GM12878 (cell line): ENCODE data around the gene TUT4. TPM values are rescaled to one million over a fixed set of nuclear protein-coding genes. Genes with fewer than 3 reads are reported as not detected.

Experiments used
- ATAC-seq: fragments of 200-7000 bp; cut with Tn5 transposase; 3 replicates; pipeline ENCODE4 v1.9.1; 2020; ENCODE audit warnings: mild to moderate bottlenecking, moderate library complexity
- BruUV-seq: library from RNA; stranded (reverse); fragments of 400-500 nt; replicated peaks from 2 replicates; lab custom pipeline; 2021; lab: Mats Ljungman, UMichigan
- CTCF ChIA-PET: fragments of 300-600 bp; sonication (Branson Sonifier 250); formaldehyde crosslinking; extraction: SDS; loops from one replicate; lab custom pipeline; 2021; ENCODE audit warnings: inconsistent platforms; lab: Yijun Ruan, JAX
- POLR2A ChIA-PET: fragments of 350-600 bp; formaldehyde crosslinking; extraction: SDS; loops from one replicate; lab custom pipeline; 2021; ENCODE audit warnings: inconsistent platforms; lab: Charles Lee
- RAD21 ChIA-PET: fragments of 300-600 bp; sonication (Branson Sonifier 250); formaldehyde crosslinking; loops from one replicate; lab custom pipeline; 2023; ENCODE audit warnings: antibody characterized with exemption; ENCODE audit not compliant: unreplicated experiment; lab: Charles Lee
- SMC1A ChIA-PET: fragments of 300-600 bp; sonication (Branson Sonifier 250); formaldehyde crosslinking; loops from one replicate; lab custom pipeline; 2023; ENCODE audit not compliant: unreplicated experiment, uncharacterized antibody; lab: Charles Lee
- DNase-seq: peaks from one replicate; pipeline ENCODE4 v3.0.0-alpha.2; 2011; ENCODE audit warnings: low read depth, low spot score
- FAIRE-seq: peaks from 3 replicates; lab custom pipeline; 2011; peaks lifted over from hg19 to GRCh38; lab: Jason Lieb, UNC
- H2AFZ ChIP-seq: 2 replicates; pipeline ENCODE4 v1.6.0; 2011; ENCODE audit warnings: low read depth, low read length, control low read depth; ENCODE audit not compliant: control insufficient read depth
- H3K27ac ChIP-seq: 2 replicates; pipeline ENCODE4 v1.5.1; 2011; ENCODE audit warnings: control low read depth; ENCODE audit not compliant: control insufficient read depth, insufficient read depth
- H3K27me3 ChIP-seq, 2 experiments: replicated peaks in 1 of 2; 2 replicates each; pipeline versions ENCODE4 v1.6.0 to v1.6.1; 2011; ENCODE audit warnings: low read length in 1 of 2; ENCODE audit not compliant: control insufficient read depth in 2 of 2, insufficient read depth in 2 of 2
- H3K36me3 ChIP-seq, 2 experiments: 2 replicates each; pipeline ENCODE4 v1.5.1; 2011; ENCODE audit warnings: low read length in 1 of 2; ENCODE audit not compliant: control insufficient read depth in 2 of 2, insufficient read depth in 2 of 2
- H3K4me1 ChIP-seq: 2 replicates; pipeline ENCODE4 v1.6.1; 2011; ENCODE audit warnings: mild to moderate bottlenecking, low read length, moderate library complexity, mixed read lengths; ENCODE audit not compliant: control insufficient read depth, insufficient read depth
- H3K4me2 ChIP-seq: 2 replicates; pipeline ENCODE4 v1.6.0; 2011; ENCODE audit warnings: control low read depth; ENCODE audit not compliant: control insufficient read depth, insufficient read depth
- H3K4me3 ChIP-seq: fragments of 200-600 bp; sonication (generic); 2 replicates; pipeline ENCODE4 v1.5.1; 2016
- H3K79me2 ChIP-seq: 2 replicates; pipeline ENCODE4 v1.6.0; 2011; ENCODE audit warnings: low read length; ENCODE audit not compliant: control insufficient read depth, insufficient read depth
- H3K9ac ChIP-seq: 2 replicates; pipeline ENCODE4 v1.8.0; 2011; ENCODE audit warnings: low read length, control low read depth, mixed read lengths; ENCODE audit not compliant: control insufficient read depth, insufficient read depth
- H3K9me3 ChIP-seq: replicated peaks from 3 replicates; pipeline ENCODE4 v1.5.1; 2011; ENCODE audit warnings: mild to moderate bottlenecking, low read length; ENCODE audit not compliant: control insufficient read depth, insufficient read depth
- H4K20me1 ChIP-seq: 2 replicates; pipeline ENCODE4 v1.6.0; 2011; ENCODE audit not compliant: control insufficient read depth, insufficient read depth
- EP300 ChIP-seq, 2 experiments: fragments of 150-350 bp in 1 of 2; IDR thresholded peaks; 2 replicates each; pipeline ENCODE4 v1.6.1; 2011 to 2012; ENCODE audit warnings: low read depth in 2 of 2, low read length in 2 of 2, borderline replicate concordance in 1 of 2, improper control_type of control experiment in 1 of 2, inconsistent platforms in 1 of 2; ENCODE audit not compliant: control insufficient read depth in 1 of 2
- HDAC6 ChIP-seq: fragments of 200-600 bp; sonication (generic); IDR thresholded peaks from one replicate; pipeline ENCODE4 v1.8.0; 2017; ENCODE audit warnings: antibody characterized with exemption; ENCODE audit not compliant: unreplicated experiment
- MYB ChIP-seq: fragments of 150-350 bp; IDR thresholded peaks from 2 replicates; pipeline ENCODE4 v1.6.1; 2014; ENCODE audit warnings: mild to moderate bottlenecking, low read depth, low read length, borderline replicate concordance
- RAD51 ChIP-seq: fragments of 450-650 bp; IDR thresholded peaks from 2 replicates; pipeline ENCODE4 v1.6.1; 2016; ENCODE audit warnings: moderate library complexity, mild to moderate bottlenecking, inconsistent platforms
- RB1 ChIP-seq: fragments of 450-650 bp; formaldehyde crosslinking; IDR thresholded peaks from 2 replicates; pipeline ENCODE4 v1.6.1; 2017; ENCODE audit warnings: mild to moderate bottlenecking, borderline replicate concordance
- SIN3A ChIP-seq: IDR thresholded peaks from 2 replicates; pipeline ENCODE4 v1.6.1; 2012; ENCODE audit warnings: low read depth, low read length, improper control_type of control experiment
- SMC3 ChIP-seq: IDR thresholded peaks from 2 replicates; pipeline ENCODE4 v1.6.1; 2011; ENCODE audit warnings: low read length, improper control_type of control experiment, borderline replicate concordance
- ZBTB40 ChIP-seq: fragments of 450-650 bp; IDR thresholded peaks from 2 replicates; pipeline ENCODE4 v1.6.1; 2016; ENCODE audit warnings: mild to moderate bottlenecking, moderate library complexity, borderline replicate concordance
- WGBS: methylation state at CpG from one replicate; pipeline ENCODE4 v1.1.6; 2016; ENCODE audit warnings: low lambda C conversion rate; ENCODE audit not compliant: insufficient replicate concordance, insufficient coverage; ENCODE audit errors: missing lambda C conversion rate; 5-methylcytosine and 5-hydroxymethylcytosine counted together
- in situ Hi-C: fragments of 300-500 bp; cut with MboI; formaldehyde crosslinking; loops from 9 replicates; pipeline ENCODE4 v1.14.3; 2018; ENCODE audit warnings: mixed read lengths
- intact Hi-C: fragments of 100-400 bp; cut with micrococcal nuclease; formaldehyde crosslinking; loops from one replicate; pipeline ENCODE4 v1.14.2; 2022; ENCODE audit not compliant: unreplicated experiment
- polyA plus RNA-seq, 11 experiments: library from polyadenylated mRNA; depleted of rRNA in 4 of 11; unstranded in 6 of 11; stranded (reverse) in 5 of 11; fragments of >200 nt; fragmentation: Nextera tagmentation in 4 of 11; fragmentation: Illumina TruSeq in 1 of 11; extraction: Ambion mirVana in 4 of 11; extraction: Trizol in 1 of 11; gene quantifications; 1 replicate in 1 of 11; 2 replicates in 10 of 11; pipeline versions ENCODE4 v1.2.1 to v1.2.3, GENCODE V29; 2011 to 2016; ENCODE audit warnings: inconsistent platforms in 2 of 11, missing spikeins in 2 of 11, low read depth in 1 of 11
- total RNA-seq, 4 experiments: library from RNA; depleted of rRNA in 3 of 4; stranded (reverse); fragments of >200 nt in 3 of 4; fragmentation: Illumina TruSeq in 1 of 4; extraction: Trizol in 1 of 4; gene quantifications; 2 replicates each; pipeline versions ENCODE4 v1.2.1 to v1.2.3, GENCODE V29; 2013 to 2021

Gene TUT4
- total and polyA plus RNA-seq, 10 of the 15 experiments (the other 5 are each of a cell fraction or from before 2014, with no cell fraction given): 9.4 to 40.7 (median 27.6) TPM

- TF ChIP-seq RB1: no peak
- H3K4me3 ChIP-seq: no peak overlapping the region
- H2AFZ ChIP-seq: no peak overlapping the region
- H3K27me3 ChIP-seq: no peaks in the 10 kb centered on the region
- no peaks in the 10 kb centered on the region for H3K4me1 ChIP-seq
- ChIA-PET RAD21 (no interaction called here), POLR2A (no interaction called here), CTCF (interaction anchor here (1.1 to 1.4 kb wide), 3 partner anchors 9 to 260 kb away, joined by 3 read pairs; no protein-coding TSS in a partner anchor), SMC1A (interaction anchor here (1.0 kb wide), 1 partner anchor 12 kb away, joined by 3 read pairs; no protein-coding TSS in a partner anchor)
- H3K36me3 ChIP-seq: peaks cover 4 to 7% of the 10 kb centered on the region in 2 experiments; a peak in 3 of 4 replicates
- 35% methylated on average over 3 of the region's 3 CpGs for WGBS
- intact Hi-C loops (no loop called here), in situ Hi-C loops (no loop called here)
- H4K20me1 ChIP-seq: no peaks in the 10 kb centered on the region
- no peak overlapping the region for H3K4me2 ChIP-seq
- no peak overlapping the region for H3K27ac ChIP-seq
- DNase-seq (no peak), FAIRE-seq (no peak), ATAC-seq (no peak)
- H3K9ac ChIP-seq: no peak overlapping the region
- no peaks in the 10 kb centered on the region for H3K9me3 ChIP-seq
- no TSS peak for BruUV-seq
- H3K79me2 ChIP-seq: no peaks in the 10 kb centered on the region
These were observed 126.5 kb downstream of the TUT4 start for GRCh38 chr1:52426371-52426770.

- Histone ChIP-seq H3K4me2 (no peak overlapping the region), H2AFZ (no peak overlapping the region), H3K36me3 (peaks cover 0 to 7% of the 10 kb centered on the region in 2 experiments; a peak in 2 of 4 replicates), H4K20me1 (no peaks in the 10 kb centered on the region), H3K9ac (no peak overlapping the region), H3K4me1 (no peaks in the 10 kb centered on the region), H3K27me3 (no peaks in the 10 kb centered on the region), H3K9me3 (no peaks in the 10 kb centered on the region), H3K27ac (no peak overlapping the region), H3K4me3 (no peak overlapping the region), H3K79me2 (no peaks in the 10 kb centered on the region)
- BruUV-seq: no TSS peak
- ChIA-PET SMC1A (no interaction called here), CTCF (no interaction called here), POLR2A (no interaction called here), RAD21 (interaction anchor here (1.6 kb wide), 1 partner anchor 53 kb away, joined by 3 read pairs; no protein-coding TSS in a partner anchor)
- no peak for ATAC-seq
- intact Hi-C loops: no loop called here
- TF ChIP-seq ZBTB40: no peak
- no peak for TF ChIP-seq SIN3A
- TF ChIP-seq RAD51: no peak
- no peak for TF ChIP-seq EP300 (IDR thresholded peaks at IDR 0.05; ENCODE audit: borderline replicate concordance in 1 of 2, control insufficient read depth in 1 of 2, low read depth in 2 of 2, low read length in 2 of 2)
- TF ChIP-seq SMC3: no peak
- TF ChIP-seq HDAC6: no peak
- no peak for TF ChIP-seq MYB
- 100% methylated on average over 1 of the region's 1 CpG for WGBS
- no peak for DNase-seq
- in situ Hi-C loops: no loop called here
- FAIRE-seq: no peak
These were observed 128.1 kb downstream of the TUT4 start for GRCh38 chr1:52424813-52425212.
